Endometrial microvascular endothelial cells (primary cell): ENCODE data around the gene PAFAH2. TPM values are rescaled to one million over a fixed set of nuclear protein-coding genes. Genes with fewer than 3 reads are reported as not detected.

Source experiments
- in situ Hi-C: cut with HindIII; loops from 2 replicates; pipeline ENCODE4 v1.10.0; 2017; ENCODE audit warnings: low sequenced_read_pairs, low pct_unique_long_range_greater_than_20kb; ENCODE audit errors: inconsistent ontology term
- total RNA-seq: library from RNA; depleted of rRNA; stranded (reverse); fragments of >200 nt; gene quantifications from one replicate; pipeline ENCODE4 v1.2.3, GENCODE V29; 2015; ENCODE audit errors: inconsistent ontology term

Gene PAFAH2
- total RNA-seq, 1 donor from 2014 or later: 11.5 TPM

- in situ Hi-C loops: no loop called here
Observed at GRCh38 chr1:26016953-26017545, 19.2 kb upstream of the PAFAH2 start.

GRCh38 chr1:26016258-26016952 is 18.5 kb upstream of the PAFAH2 start:
- in situ Hi-C loops: no loop called here

- in situ Hi-C loops: no loop called here
Observed at GRCh38 chr1:26015358-26015757, 17.5 kb upstream of the PAFAH2 start.

- in situ Hi-C loops: no loop called here
Observed at GRCh38 chr1:26014179-26014578, 16.3 kb upstream of the PAFAH2 start.

- in situ Hi-C loops: no loop called here
Observed at GRCh38 chr1:26012864-26013263, 15.0 kb upstream of the PAFAH2 start.

GRCh38 chr1:26010825-26011224 is 13.0 kb upstream of the PAFAH2 start:
- in situ Hi-C loops: no loop called here

GRCh38 chr1:26009796-26010447 is 12.1 kb upstream of the PAFAH2 start:
- in situ Hi-C loops: no loop called here

GRCh38 chr1:26006710-26007109 is 8.8 kb upstream of the PAFAH2 start:
- in situ Hi-C loops: no loop called here

- in situ Hi-C loops: no loop called here
Observed at GRCh38 chr1:26005434-26006105, 7.7 kb upstream of the PAFAH2 start.

GRCh38 chr1:26003756-26004155 is 5.9 kb upstream of the PAFAH2 start:
- in situ Hi-C loops: no loop called here

- in situ Hi-C loops: no loop called here
Observed at GRCh38 chr1:26003262-26003661, 5.4 kb upstream of the PAFAH2 start.

- in situ Hi-C loops: loop anchor here (10.0 kb wide), 1 partner anchor 104 kb away; no protein-coding TSS in a partner anchor
Observed at GRCh38 chr1:25999041-25999800, 1.4 kb upstream of the PAFAH2 start.

- in situ Hi-C loops: loop anchor here (10.0 kb wide), 1 partner anchor 102 kb away; no protein-coding TSS in a partner anchor
Observed at GRCh38 chr1:25996966-25997827, 666 bp downstream of the PAFAH2 start.

- in situ Hi-C loops: loop anchor here (10.0 kb wide), 1 partner anchor 100 kb away; no protein-coding TSS in a partner anchor
Observed at GRCh38 chr1:25994402-25995150, 3.3 kb downstream of the PAFAH2 start.

- in situ Hi-C loops: loop anchor here (10.0 kb wide), 1 partner anchor 99 kb away; no protein-coding TSS in a partner anchor
Observed at GRCh38 chr1:25993197-25993951, 4.5 kb downstream of the PAFAH2 start.

GRCh38 chr1:25992689-25993171 is 5.1 kb downstream of the PAFAH2 start:
- in situ Hi-C loops: loop anchor here (10.0 kb wide), 1 partner anchor 98 kb away; no protein-coding TSS in a partner anchor
